ENCODE data around the gene FOXJ1. TPM values are rescaled to one million over a fixed set of nuclear protein-coding genes. Genes with fewer than 3 reads are reported as not detected.
A peak's percentile ranks its signal among the peaks of the same experiment; 100 is the strongest.

Gene FOXJ1
- total and polyA plus RNA-seq, 2 experiments from 2014 or later: 1.1 to 1.6 TPM

GRCh38 chr17:76111956-76112355 is 29.1 kb downstream of the FOXJ1 start:
- H3K9me2 ChIP-seq (replicated peaks; ENCODE audit: insufficient read depth): no peaks in the 10 kb centered on the region
- TF ChIP-seq, protein P1, sequence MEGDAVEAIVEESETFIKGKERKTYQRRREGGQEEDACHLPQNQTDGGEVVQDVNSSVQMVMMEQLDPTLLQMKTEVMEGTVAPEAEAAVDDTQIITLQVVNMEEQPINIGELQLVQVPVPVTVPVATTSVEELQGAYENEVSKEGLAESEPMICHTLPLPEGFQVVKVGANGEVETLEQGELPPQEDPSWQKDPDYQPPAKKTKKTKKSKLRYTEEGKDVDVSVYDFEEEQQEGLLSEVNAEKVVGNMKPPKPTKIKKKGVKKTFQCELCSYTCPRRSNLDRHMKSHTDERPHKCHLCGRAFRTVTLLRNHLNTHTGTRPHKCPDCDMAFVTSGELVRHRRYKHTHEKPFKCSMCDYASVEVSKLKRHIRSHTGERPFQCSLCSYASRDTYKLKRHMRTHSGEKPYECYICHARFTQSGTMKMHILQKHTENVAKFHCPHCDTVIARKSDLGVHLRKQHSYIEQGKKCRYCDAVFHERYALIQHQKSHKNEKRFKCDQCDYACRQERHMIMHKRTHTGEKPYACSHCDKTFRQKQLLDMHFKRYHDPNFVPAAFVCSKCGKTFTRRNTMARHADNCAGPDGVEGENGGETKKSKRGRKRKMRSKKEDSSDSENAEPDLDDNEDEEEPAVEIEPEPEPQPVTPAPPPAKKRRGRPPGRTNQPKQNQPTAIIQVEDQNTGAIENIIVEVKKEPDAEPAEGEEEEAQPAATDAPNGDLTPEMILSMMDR (IDR thresholded peaks at IDR 0.05; ENCODE audit: poor library complexity): no peak
- H3K27me3 ChIP-seq: no peaks in the 10 kb centered on the region
- H2AFZ ChIP-seq: no peak overlapping the region
- H3K4me1 ChIP-seq (ENCODE audit: insufficient read depth): no peaks in the 10 kb centered on the region
- no peak overlapping the region for H3K4me3 ChIP-seq
- no peaks in the 10 kb centered on the region for H3K36me3 ChIP-seq (replicated peaks; ENCODE audit: insufficient read depth, low read depth)
- H4K20me1 ChIP-seq (ENCODE audit: insufficient read depth, poor library complexity, severe bottlenecking): no peaks in the 10 kb centered on the region
- no peaks in the 10 kb centered on the region for H3K9me3 ChIP-seq (ENCODE audit: low read depth)
- no peak for DNase-seq (ENCODE audit: low spot score)
- no peak overlapping the region for H3K27ac ChIP-seq
- WGBS (ENCODE audit: low lambda C conversion rate, missing lambda C conversion rate): 85% methylated on average over 2 of the region's 2 CpGs
- no peaks in the 10 kb centered on the region for H3K79me2 ChIP-seq
- H3K4me2 ChIP-seq: no peak overlapping the region

- Histone ChIP-seq H3K4me1 (ENCODE audit: insufficient read depth) (peaks cover 20% of the 10 kb centered on the region), H3K27ac (no peak overlapping the region), H4K20me1 (ENCODE audit: insufficient read depth, poor library complexity, severe bottlenecking) (no peaks in the 10 kb centered on the region), H3K9me3 (ENCODE audit: low read depth) (no peaks in the 10 kb centered on the region), H2AFZ (no peak overlapping the region), H3K27me3 (no peaks in the 10 kb centered on the region), H3K36me3 (replicated peaks; ENCODE audit: insufficient read depth, low read depth) (no peaks in the 10 kb centered on the region), H3K79me2 (peaks cover 6% of the 10 kb centered on the region), H3K4me3 (no peak overlapping the region), H3K4me2 (no peak overlapping the region), H3K9me2 (replicated peaks; ENCODE audit: insufficient read depth) (no peaks in the 10 kb centered on the region)
- 81% methylated on average over 6 of the region's 6 CpGs for WGBS (ENCODE audit: low lambda C conversion rate, missing lambda C conversion rate)
- no peak for DNase-seq (ENCODE audit: low spot score)
- TF ChIP-seq EZH2phosphoT487 (IDR thresholded peaks at IDR 0.05; ENCODE audit: low read depth, severe bottlenecking, unreplicated experiment): no peak
- TF ChIP-seq, protein P1 (IDR thresholded peaks at IDR 0.05; ENCODE audit: poor library complexity): peak; percentile 20
Measured at GRCh38 chr17:76107509-76107908, 33.5 kb downstream of the FOXJ1 start.

- H3K36me3 ChIP-seq (replicated peaks; ENCODE audit: insufficient read depth, low read depth): no peaks in the 10 kb centered on the region
- H3K4me2 ChIP-seq: no peak overlapping the region
- WGBS (ENCODE audit: low lambda C conversion rate, missing lambda C conversion rate): 68% methylated on average over 3 of the region's 3 CpGs
- no peaks in the 10 kb centered on the region for H4K20me1 ChIP-seq (ENCODE audit: insufficient read depth, poor library complexity, severe bottlenecking)
- H3K4me3 ChIP-seq: no peak overlapping the region
- TF ChIP-seq EZH2 (IDR thresholded peaks at IDR 0.05; ENCODE audit: borderline replicate concordance) (no peak), EZH2phosphoT487 (IDR thresholded peaks at IDR 0.05; ENCODE audit: low read depth, severe bottlenecking, unreplicated experiment) (no peak)
- TF ChIP-seq, protein P1 (IDR thresholded peaks at IDR 0.05; ENCODE audit: poor library complexity): no peak
- H3K9me3 ChIP-seq (ENCODE audit: low read depth): no peaks in the 10 kb centered on the region
- H3K27me3 ChIP-seq: no peaks in the 10 kb centered on the region
- H3K27ac ChIP-seq: peak overlapping the region; percentile 12
- H3K79me2 ChIP-seq: peaks cover 14% of the 10 kb centered on the region
- no peaks in the 10 kb centered on the region for H3K9me2 ChIP-seq (replicated peaks; ENCODE audit: insufficient read depth)
- H2AFZ ChIP-seq: no peak overlapping the region
- H3K4me1 ChIP-seq (ENCODE audit: insufficient read depth): peaks cover 26% of the 10 kb centered on the region
- DNase-seq (ENCODE audit: low spot score): no peak
Measured at GRCh38 chr17:76106703-76107102, 34.3 kb downstream of the FOXJ1 start.

DNA sequence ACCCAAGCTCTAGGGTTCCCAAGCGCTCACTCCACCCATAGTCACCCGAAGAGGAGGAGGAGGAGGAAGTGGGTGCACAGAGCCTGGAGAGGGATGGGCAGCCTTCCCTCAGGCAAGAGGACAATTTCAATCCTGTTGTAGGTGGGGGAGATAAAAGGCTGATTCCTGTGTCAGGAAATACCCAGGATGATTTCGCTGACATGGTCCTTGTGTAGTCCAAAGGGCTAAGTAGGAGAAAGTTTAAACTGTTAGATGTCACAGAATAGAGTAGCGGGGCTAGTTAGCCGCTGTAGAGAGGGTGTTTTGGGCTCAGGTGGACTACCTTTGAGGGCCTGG is 36.2 kb downstream of the FOXJ1 start:
- Histone ChIP-seq H3K4me2 (no peak overlapping the region), H3K4me1 (ENCODE audit: insufficient read depth) (peaks cover 26% of the 10 kb centered on the region), H3K9me3 (ENCODE audit: low read depth) (no peaks in the 10 kb centered on the region), H3K27ac (no peak overlapping the region), H3K27me3 (no peaks in the 10 kb centered on the region), H2AFZ (no peak overlapping the region), H4K20me1 (ENCODE audit: insufficient read depth, poor library complexity, severe bottlenecking) (no peaks in the 10 kb centered on the region), H3K4me3 (no peak overlapping the region), H3K9me2 (replicated peaks; ENCODE audit: insufficient read depth) (no peaks in the 10 kb centered on the region), H3K36me3 (replicated peaks; ENCODE audit: insufficient read depth, low read depth) (no peaks in the 10 kb centered on the region), H3K79me2 (peaks cover 18% of the 10 kb centered on the region)
- DNase-seq (ENCODE audit: low spot score): no peak
- 76% methylated on average over 5 of the region's 5 CpGs for WGBS (ENCODE audit: low lambda C conversion rate, missing lambda C conversion rate)
- no peak for TF ChIP-seq EZH2 (IDR thresholded peaks at IDR 0.05; ENCODE audit: borderline replicate concordance)
- TF ChIP-seq EZH2phosphoT487 (IDR thresholded peaks at IDR 0.05; ENCODE audit: low read depth, severe bottlenecking, unreplicated experiment): no peak
- TF ChIP-seq, protein P1 (IDR thresholded peaks at IDR 0.05; ENCODE audit: poor library complexity): no peak
